ENCODE measurements around the gene CYP11A1. TPM values are rescaled to one million over a fixed set of nuclear protein-coding genes. Genes with fewer than 3 reads are reported as not detected.

Gene CYP11A1
- total RNA-seq, 1 donor: 0.90 TPM

- no peak for TF ChIP-seq CTCF (IDR thresholded peaks at IDR 0.05; ENCODE audit: insufficient read depth, low read length)
- H3K4me3 ChIP-seq (ENCODE audit: low read depth, low read length): no peak overlapping the region
- peak; percentile 53 for DNase-seq (ENCODE audit: low read depth)
These were observed 29.2 kb upstream of the CYP11A1 start for GRCh38 chr15:74396445-74397238.

GRCh38 chr15:74396146-74396438, 28.6 kb upstream of the CYP11A1 start:
- no peak overlapping the region for H3K4me3 ChIP-seq (ENCODE audit: low read depth, low read length)
- DNase-seq (ENCODE audit: low read depth): no peak
- TF ChIP-seq CTCF (IDR thresholded peaks at IDR 0.05; ENCODE audit: insufficient read depth, low read length): no peak

- no peak overlapping the region for H3K4me3 ChIP-seq (ENCODE audit: low read depth, low read length)
- TF ChIP-seq CTCF (IDR thresholded peaks at IDR 0.05; ENCODE audit: insufficient read depth, low read length): no peak
- DNase-seq (ENCODE audit: low read depth): no peak
These were observed 28.1 kb upstream of the CYP11A1 start for GRCh38 chr15:74395319-74396145.

- DNase-seq (ENCODE audit: low read depth): no peak
- no peak for TF ChIP-seq CTCF (IDR thresholded peaks at IDR 0.05; ENCODE audit: insufficient read depth, low read length)
- H3K4me3 ChIP-seq (ENCODE audit: low read depth, low read length): no peak overlapping the region
These were observed 26.8 kb upstream of the CYP11A1 start for GRCh38 chr15:74394090-74394846.

GRCh38 chr15:74393423-74393822, 26.0 kb upstream of the CYP11A1 start:
- no peak overlapping the region for H3K4me3 ChIP-seq (ENCODE audit: low read depth, low read length)
- no peak for DNase-seq (ENCODE audit: low read depth)
- no peak for TF ChIP-seq CTCF (IDR thresholded peaks at IDR 0.05; ENCODE audit: insufficient read depth, low read length)

- no peak overlapping the region for H3K4me3 ChIP-seq (ENCODE audit: low read depth, low read length)
- DNase-seq (ENCODE audit: low read depth): no peak
- TF ChIP-seq CTCF (IDR thresholded peaks at IDR 0.05; ENCODE audit: insufficient read depth, low read length): no peak
These were observed 25.5 kb upstream of the CYP11A1 start for GRCh38 chr15:74392902-74393301.
